SK-N-MC (cell line): ENCODE results near the gene GPR158.

Experiments used
- EZH2 ChIP-seq: fragments of 200-600 bp; sonication (generic); IDR thresholded peaks from one replicate; pipeline ENCODE4 v1.6.1; 2017; ENCODE audit warnings: antibody characterized with exemption
- POLR2AphosphoS5 ChIP-seq: IDR thresholded peaks from 2 replicates; pipeline ENCODE4 v1.6.1; 2012; ENCODE audit warnings: mild to moderate bottlenecking, low read depth, low read length, borderline replicate concordance

DNA sequence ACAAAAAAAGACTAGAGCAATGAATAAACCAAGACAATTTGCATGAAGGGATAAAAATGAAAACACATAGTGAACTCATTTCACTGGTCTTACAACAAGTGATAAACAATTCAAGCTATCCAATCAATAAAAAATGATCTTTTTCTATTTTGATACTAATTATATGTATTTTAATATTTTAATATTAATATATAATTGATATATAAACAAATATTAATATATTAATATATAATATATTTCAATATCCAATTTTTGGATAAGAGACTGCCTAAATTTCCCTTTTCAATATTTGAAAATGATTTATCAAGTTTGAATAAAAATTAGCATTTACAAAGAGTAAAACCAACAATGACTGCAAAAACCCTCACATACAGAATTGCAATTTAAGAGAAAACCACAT, 317.9 kb downstream of the GPR158 start:
- TF ChIP-seq POLR2AphosphoS5 (no peak), EZH2 (no peak)
